Activated CD4-positive, CD25-positive, alpha-beta regulatory T cell treated with anti-CD3 and anti-CD28 coated beads, Interleukin-2, amount 50 U/mL, for 72 hours (primary cell): ENCODE data around the gene MAST4.

Source experiments
- DNase-seq: peaks from one replicate; pipeline ENCODE4 v3.0.0; 2021

MAST4 gene

DNA sequence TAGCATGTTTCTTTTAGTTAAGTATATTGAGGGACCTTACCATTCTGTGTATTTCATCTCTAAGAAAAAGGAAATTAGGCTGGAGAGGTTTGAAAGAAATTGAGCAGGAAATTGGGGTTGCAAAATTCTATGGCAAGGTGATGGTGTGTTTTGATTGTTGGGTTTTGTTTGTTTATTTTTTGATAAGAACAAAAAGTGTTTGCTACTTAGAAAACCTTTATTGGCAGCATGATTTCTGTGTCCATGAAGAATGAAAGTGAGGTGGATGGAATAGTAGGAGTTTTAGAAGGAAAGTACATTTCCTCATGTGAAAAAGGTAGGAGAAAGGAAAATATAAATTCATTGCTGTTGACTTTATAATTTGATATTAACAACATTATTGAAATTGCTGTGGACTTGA, 433.3 kb downstream of the MAST4 start:
- no peak for DNase-seq

DNA sequence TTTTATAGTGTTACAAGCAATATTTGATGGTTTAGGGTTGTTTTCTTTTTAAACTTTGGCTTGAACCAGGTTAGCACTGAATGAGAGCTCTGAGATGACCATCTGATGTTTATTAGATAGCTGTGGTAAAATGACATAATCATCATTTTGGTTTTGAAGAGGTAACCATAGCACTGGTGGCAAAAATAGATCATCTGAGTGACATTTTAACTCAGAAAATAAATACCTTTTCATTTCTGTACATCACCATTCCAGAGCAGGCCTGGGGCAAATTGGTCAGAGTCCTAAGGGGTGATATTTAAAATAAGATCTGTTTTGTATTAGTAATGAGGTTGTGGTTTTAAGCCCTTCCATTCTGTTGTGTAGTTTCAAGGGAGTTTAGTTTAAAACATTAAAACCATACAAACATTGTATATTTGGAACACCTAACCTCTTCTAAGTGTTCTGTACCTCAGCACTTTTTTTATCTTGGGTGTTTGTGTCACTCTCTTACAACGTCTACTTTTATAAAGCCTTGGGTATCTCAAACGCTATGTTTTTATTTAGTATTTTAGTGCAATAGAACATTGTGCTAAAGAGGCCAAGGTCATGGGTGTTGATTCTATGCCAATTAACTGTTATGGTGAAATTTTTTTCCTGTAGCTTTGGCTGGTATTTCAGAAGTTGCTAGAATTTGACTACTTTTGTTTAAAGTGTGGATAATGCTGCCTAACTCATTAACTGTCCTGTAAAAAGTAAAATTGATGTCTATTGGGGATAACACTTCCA, 434.3 kb downstream of the MAST4 start:
- DNase-seq: no peak

GRCh38 chr5:67031057-67031443, 434.9 kb downstream of the MAST4 start:
- no peak for DNase-seq

GRCh38 chr5:67031692-67032091, 435.5 kb downstream of the MAST4 start:
- DNase-seq: no peak

DNA sequence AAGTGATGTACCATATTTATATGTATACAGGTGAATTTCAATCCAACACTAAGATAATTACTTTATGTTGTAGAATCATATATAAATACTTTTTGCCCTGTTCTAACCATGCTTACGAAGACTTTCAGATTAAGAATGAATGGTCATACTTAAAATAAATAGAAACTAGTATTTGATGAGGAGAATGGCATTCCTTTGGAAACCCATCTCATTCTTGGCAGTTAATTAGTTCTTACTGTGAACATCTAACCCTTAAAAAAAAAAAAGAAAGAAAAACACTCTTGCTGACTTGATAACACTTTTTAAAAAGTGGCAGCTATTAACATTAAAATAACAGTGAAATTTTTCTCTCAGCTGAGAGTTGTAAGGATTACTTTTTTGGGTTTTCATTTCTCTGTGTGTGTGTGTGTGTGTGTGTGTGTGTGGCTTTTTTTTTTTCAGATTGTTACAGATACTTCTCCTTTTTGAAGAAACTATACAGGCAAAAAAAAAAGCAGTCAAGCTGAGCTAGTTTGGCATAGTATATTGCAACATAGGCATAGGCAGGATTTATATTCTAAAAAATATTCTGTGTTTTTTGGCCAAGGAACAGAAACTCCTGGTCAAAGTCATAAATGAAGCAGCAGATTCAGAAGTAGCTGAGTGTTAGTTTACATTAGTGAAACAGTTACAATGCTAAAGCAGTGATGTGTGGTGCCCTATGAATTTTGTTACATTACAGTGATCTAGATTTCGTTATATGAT, 436.9 kb downstream of the MAST4 start:
- no peak for DNase-seq

DNA sequence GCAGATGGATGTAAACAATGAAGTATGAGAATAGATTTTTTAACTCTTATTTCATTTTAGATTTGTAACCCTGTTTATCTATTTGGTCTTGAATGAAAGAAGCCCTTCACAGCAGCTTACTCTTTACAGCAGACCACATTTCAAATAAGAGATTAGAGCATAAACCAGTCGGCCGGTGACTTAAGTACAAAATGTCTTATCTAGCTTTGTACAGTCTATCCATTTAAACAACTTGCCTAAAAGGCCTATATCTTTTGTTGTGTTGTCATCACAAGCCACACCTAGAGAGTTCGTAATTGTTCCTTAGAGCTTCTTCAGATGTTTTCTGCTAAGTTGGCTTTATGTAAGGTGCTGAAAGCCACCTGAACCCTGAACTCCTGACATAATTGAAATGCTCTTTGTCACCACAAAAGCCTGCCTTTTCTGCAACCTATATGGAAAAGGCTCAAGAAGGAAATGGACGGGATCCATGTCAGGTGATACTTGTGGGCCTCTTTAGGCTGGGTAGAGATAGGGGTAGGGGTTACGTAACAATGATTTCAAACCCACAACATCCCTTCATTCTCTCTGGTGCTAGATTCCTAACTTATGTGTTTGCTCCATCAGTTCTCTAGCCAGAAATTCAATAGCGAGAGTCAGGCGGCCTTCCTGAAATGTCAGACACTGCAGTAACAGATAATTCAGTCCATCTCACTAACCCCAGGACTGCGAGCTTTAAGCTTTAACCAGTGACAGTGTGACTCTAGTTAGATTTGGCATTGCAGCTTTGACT, 437.9 kb downstream of the MAST4 start:
- DNase-seq: no peak

DNA sequence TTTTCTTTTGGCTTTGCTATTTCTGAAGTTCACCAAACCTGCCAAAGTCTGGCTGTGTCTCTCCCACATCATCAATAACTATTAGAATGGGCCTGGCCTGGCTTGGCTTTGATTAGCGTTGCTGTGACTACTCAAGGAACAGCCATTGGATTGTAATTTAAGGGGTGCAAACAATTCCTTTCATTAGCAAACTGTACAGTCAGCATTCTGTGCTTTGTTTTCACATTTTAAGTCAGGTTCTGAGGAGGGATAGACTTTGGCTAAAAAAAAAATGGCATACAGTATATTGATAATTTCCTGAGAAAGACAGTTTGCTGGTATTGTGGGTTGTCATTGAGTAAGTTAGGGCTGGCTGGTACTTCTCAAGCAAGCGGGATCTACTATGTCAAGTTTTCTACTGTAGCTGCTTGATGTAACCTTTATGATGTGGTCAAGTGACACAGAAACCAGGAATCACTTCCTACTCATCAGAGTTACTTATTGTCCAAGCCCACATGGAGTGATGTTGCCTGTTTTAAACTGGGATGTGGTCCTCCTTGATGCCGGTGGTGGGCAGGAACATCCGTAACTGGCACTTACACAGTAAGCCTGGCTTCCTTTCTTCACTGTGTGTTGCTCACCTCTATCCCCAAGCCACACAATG, 439.0 kb downstream of the MAST4 start:
- DNase-seq: no peak

DNA sequence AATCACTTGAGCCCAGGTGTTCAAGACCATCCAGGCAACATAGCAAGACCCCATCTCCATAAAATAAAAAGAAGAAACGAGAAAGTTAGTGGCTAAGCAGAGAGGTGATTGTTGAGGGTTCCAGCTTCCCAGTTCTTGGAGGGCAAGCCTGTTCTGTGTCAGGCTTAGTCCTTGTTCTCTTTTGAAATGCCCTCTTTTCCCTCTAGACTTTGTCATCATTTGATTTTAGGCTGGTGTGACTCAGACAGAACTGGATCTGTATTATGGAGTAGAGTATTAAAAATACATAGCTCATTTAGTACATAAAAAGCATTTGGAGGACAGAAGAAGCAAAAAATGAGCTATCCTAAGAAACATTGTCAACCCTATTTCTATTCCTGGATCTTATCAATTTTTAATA, 441.0 kb downstream of the MAST4 start:
- DNase-seq: no peak

DNA sequence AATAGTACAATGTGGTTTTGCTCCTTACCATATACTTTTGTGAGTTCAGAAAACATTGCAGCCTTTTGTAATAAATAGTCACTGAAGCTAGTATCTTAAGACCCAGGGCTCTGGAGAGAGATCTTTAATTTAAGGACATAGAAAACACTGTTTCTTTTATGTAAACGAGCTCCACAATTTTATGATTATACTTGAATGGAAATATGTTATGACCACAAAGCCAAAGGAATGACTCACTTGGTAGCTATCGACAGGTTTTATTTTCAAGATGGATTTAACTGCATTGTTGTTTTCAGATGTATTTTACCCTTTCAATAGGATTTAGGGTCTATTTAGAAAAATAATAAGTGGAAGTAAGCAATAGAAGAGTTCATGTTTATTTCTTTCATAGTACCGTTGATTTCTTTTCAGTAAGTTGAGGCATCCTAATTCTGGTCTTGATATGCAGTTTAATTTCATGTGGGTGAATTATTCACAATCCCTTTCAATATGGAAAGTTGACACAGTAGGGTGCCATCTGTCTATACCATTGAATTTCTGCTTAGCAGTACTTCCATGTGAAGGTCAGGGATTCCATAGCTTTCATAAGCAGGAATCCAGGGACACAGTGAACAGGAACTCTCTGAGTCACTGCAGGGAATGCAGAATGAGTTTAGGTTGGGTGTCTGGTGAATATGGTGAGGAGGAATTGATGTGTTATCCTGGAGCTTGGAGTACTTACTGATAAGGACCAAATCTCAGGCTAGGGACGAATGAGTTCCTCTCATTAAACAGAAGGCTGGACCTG, 442.8 kb downstream of the MAST4 start:
- no peak for DNase-seq

DNA sequence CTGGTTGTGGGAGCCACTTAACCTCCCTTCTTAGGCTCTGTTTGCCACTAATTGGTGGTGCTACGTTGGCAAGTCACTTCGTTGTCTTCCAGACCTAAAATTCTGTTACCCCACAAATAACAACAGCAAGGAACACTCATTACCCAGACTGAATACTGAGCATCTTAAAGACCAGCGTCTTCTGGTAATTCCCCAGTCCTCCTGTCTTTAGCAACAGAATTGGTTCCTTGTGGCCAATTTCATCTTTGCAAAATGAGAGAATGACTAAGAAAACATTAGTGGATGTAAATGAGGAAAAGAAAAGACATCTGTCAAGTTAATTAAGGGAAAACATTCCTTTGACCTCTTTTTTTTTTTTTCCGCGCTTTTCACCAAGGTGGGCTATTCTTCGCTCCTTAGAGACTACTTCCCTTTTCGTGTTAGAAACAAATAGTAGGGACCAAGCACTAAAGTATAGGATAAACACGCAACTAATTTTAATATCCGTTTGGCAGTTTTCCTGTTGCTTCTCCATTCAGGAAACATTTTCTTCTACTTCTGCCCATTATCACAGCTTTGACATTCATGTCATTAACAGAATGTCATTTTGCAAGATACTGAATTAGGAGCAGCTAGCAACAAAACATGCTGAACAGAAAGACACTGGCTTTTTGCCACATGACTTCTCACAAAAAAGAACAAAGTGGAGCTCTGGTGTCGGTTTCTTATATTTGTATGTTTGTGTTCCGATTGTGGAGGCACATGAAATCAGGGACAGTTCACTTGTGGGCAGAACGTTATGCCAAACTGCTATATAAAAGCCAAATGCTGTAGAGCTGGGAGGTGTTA, 446.2 kb downstream of the MAST4 start:
- no peak for DNase-seq

DNA sequence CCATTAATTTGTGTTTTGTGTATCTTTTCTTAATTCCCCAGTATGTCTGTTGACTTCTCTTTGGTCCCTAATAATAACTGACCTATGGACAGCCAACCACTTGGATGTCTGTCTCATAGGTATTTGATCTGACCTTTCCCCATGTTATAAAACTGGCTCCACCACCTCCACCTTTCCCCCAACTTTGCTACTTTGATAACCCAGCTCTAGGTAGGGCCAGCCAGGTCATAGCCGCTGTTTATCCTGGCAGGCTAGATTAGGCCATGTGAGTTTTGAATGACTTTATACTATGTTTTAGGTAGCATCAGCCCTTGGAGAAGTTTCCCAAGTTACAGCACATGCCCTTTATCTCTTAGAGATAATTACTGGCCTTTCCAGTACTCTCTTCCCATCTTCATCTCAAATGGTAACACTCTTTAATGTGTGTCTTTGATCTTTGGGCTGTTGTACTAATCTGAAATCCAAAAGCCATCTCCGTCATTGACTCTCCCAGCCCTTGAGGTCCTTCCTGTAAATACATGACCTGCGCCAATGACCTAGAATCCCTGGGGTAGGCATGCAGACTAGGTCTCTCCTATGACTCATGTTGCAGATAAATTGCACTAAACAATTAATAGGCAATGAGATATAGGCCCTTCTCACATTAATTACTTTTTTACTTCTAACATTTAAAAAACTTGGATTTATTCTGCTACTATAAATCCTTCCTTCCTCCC, 447.8 kb downstream of the MAST4 start:
- no peak for DNase-seq

GRCh38 chr5:67045816-67046740, 449.9 kb downstream of the MAST4 start:
- no peak for DNase-seq

- no peak for DNase-seq
These were observed 451.0 kb downstream of the MAST4 start for GRCh38 chr5:67047160-67047559.

- DNase-seq: no peak
These were observed 451.4 kb downstream of the MAST4 start for GRCh38 chr5:67047616-67048015.

DNA sequence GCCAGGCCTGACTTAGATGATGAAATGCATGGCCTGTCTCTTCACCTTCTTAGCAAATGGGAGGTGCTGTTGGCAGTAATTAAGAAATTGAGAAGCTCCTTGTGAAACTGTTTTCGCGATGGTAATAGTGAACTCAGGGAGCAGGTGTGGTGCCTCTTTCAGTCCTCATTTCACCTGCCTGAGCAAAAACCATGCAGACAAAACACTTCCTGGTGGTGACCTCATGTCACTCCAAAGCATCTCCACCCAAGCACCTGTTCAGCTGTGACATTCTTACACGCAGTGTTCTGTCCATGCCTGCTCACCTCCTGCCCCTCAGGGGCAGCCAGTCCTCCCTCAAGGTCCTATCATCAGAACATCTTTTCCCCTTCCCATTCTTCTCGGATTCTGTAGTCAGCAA, 453.9 kb downstream of the MAST4 start:
- DNase-seq: no peak

- DNase-seq: no peak
These were observed 454.4 kb downstream of the MAST4 start for GRCh38 chr5:67050635-67051034.

DNA sequence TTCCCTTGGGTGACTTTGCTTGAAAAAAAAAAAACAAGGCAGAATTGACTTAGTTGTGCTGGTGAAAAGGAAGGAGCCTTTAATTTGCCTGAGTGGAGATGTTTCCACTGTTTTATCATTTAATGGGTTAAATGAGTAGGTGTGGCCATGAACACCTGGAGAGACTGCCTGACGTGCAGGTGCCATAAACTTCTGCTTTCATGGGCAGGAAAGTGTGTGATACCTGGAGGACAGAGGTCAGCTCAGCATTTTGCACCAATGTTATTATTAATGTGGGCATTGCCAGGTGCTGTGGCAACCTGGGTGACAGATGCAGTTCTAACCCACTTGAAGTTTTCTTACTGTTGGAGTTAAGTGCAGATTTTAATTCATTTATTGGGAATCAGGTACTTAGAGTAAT, 455.0 kb downstream of the MAST4 start:
- no peak for DNase-seq

DNA sequence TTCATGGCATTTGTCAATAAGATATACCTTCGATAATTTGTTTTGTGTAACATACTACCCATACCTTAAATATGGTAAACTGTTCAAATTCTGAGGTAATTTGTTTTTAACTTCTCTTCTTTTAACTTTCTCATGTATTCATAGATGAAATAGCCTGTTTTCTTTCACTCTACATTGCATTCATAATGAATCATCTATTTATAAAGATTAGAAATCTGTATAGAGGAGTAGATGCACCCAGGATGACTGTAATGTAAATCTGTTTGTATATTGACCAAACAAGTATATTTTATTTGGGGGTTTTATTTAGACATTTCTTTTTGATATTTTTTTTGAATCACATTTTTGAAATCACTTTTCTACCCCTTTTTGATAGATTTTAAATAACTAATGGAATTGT, 455.8 kb downstream of the MAST4 start:
- DNase-seq: no peak

DNA sequence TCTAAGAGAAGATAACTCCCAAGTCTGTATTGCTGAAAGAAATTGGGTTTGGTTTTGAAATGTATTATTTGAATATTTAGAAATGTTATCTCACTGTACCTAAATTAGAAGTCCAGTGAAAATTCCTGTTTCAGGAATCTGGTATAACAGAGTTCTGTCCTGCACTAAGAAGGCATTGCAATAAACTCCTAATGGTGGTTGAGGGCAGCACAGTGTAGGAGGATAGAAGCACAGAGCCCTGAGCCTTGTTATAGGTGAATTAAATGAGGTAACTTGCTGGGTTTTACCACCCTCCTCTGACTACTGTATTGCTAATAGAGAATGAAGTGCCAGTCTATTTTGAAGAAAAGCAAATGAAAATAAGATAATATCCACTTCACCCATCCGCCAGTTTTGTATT, 457.0 kb downstream of the MAST4 start:
- DNase-seq: no peak
